Stimulated activated CD8-positive, alpha-beta memory T cell treated with anti-CD3 and anti-CD28 coated beads, Interleukin-4, amount 100 ng/mL, for 48 hours (primary cell): ENCODE measurements around the gene PPP2R2D.
"Not testable (repeated sequence)": the region's sequence is repeated elsewhere in the genome, so short reads cannot be mapped to it uniquely, and the experiment has no call there.

Experiments
- DNase-seq: peaks from one replicate; pipeline ENCODE4 v3.0.0-alpha.2; 2020

PPP2R2D gene

DNA sequence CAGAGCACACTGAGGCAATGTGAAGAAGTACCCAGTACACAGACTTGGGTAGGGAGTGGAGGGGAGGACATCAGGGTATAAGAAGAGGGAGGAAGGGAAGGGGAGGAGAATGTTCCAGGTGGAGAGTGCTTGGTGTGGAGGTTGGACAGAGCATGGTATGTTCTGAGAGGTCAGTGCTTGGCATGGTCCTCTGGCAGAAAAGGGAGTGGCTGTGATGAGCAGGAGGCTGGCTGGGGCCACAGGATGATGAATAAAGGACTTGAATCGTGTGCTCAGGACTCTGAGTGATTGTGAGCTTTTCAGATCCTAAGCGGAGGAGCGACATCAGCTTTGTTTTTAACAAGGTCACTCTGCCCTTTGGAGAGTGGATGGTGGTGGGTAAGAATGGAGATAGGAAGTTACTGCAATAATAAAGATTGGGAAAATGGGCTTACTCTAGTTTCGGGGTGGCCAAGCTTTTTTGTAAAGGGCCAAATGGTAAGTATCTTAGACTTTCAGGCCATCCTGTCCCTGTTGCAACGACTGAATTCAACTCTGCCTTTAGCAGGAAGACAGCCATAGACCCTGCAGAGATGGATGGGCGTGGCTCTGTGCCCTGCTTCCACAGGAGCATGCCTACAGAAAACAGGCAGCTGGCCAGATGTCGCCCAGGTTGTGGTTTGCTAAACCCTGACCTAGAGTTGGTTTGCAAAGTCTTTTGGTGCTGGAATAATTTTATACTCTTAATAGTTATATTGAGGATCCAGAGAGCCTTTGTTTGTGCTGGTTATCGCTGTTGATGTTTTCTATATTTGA, 8.4 kb downstream of the PPP2R2D start:
- no peak for DNase-seq

DNA sequence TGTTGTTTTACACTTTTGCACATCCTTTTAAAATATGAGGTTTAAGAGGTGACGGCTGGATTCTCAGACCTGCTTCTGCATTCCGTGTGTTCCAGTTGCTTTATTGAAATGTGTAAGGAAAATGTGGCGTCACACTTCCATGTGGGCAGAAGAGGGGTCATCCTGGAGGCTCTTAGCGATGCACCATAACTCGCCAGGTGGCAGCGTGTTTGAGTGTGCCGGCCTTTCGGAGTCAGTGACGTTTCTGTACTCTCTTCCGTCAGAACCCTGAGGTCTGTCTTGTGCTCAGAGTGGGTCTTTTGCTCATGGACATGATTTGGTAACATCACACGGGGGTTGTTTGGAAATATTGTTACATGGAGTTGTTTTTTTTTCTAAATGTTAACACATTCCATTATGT, 9.1 kb downstream of the PPP2R2D start:
- no peak for DNase-seq

DNA sequence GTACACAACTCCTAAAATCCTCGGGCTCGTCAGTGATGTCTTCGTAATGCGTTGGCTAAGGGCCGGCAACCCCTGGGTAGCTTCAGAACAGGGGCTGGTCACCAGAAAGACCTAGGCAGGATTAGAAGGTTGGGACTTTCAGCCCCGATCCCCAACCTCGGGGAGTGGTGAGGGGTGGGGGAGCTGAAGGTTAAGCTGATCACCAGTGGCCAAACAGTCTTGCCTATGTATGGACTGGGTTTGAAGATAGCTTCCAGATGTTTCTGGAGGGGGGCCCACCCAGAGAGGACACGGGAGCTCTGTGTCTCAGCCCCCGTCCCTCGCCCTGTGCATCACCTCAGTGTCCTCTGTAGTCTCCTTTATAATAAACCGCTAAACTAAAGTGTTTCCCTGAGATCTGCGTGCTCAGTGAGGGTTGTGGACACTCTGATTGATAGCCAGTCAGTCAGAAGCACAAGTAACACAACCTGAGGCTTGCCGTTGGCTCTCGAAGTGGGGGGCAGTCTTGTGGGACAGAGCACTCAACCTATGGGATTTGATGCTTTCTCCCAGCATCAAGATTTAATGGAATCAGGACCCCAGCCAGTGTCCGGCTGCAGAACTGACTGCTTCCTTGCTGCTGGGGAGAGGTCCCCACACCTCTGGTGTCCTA, 10.0 kb downstream of the PPP2R2D start:
- no peak for DNase-seq

DNA sequence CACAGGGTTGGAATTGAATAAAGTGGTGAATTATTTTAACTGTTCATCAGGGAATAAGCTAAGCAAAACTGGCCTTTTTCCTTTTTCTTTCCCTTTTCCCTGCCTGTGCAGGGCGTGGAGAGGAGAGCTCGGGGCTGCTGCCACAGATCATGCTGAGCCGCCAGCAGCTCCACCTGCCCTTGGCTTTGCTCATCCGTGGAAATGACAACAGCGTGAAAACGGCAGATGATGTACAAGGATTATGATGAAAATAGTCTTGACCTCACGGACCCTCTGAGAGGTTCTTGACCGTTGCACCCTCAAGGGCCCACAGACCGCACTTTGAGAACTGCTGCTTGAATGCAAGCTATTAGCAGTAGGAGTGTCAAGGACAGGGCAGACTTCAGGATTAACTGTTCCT, 10.6 kb downstream of the PPP2R2D start:
- DNase-seq = no peak

DNA sequence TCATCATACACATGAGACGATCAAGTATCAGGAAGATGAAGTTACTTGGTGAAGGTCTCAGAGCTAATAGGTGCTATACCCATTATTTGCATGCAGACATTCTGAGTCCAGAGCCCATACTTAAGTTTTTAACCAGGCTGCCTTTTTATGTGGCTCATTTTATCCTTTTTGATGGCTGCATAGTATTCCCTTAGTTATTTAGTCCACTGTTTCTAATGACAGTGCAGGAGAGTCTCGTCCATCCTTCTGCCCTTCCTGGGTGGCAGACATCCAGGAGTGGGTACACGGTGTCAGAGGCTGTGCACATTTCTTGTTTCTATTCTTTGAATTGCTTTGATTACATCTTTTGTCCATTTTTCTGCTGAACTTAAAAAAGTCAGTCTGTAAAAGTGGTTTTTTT, 11.8 kb downstream of the PPP2R2D start:
- DNase-seq = no peak

DNA sequence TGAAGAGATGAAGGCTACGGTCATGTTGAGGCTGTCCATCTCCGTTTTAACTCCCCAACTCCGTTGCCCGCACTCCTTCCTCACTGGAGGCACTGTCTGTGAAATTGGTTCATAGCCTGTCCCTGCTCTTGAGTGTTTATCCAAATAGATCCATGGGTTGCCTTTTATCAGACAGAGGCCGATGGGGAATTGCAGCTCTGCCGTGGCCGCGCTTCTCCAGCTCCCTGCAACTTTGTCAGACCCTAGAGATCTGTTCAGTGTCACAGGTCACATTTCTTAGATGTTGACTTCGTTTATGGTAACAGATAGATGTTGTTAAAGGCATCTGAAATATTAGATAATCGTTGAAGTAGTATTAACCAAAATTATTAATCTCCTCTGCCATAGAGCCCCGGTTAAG, 14.7 kb downstream of the PPP2R2D start:
- peak; percentile 9 for DNase-seq

DNA sequence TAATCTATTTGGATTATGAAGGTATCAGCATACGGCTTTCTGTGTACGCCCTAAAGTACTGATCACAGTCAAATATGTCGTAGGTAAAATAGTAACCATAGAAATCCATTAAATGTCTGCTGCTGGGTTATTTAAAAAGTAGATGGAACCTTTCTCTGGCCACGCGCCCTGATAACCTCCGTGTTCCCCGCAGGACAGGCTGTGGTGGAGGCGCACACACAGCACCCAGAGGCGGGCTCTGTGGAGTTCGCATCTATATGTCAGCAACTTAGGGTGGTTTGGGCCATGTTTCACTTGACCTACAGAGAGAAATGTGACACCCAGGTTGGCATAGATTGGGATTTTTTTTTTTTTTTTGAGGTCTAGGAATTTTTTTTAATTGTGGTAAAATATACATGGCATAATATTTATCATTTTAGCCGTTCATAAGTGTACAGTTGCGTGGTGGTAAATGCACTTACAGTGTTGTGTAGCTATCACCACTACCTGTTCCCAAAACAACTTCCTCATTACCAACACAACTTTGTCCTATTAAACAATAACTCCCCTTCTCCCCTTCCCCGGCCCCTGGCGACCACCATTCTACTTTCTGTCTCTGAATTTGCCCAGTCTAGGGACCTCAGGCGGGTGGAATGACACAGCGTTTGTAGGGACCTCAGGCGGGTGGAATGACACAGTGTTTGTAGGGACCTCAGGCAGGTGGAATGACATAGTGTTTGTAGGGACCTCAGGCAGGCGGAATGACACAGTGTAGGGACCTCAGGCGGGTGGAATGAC, 15.4 kb downstream of the PPP2R2D start:
- peak; percentile 22 for DNase-seq

DNA sequence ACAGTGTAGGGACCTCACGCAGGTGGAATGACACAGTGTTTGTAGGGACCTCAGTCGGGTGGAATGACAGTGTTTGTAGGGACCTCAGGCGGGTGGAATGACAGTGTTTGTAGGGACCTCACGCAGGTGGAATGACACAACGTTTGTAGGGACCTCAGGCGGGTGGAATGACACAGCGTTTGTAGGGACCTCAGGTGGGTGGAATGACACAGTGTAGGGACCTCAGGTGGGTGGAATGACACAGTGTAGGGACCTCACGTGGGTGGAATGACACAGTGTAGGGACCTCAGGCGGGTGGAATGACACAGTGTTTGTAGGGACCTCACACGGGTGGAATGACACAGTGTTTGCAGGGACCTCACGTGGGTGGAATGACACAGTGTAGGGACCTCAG, 16.0 kb downstream of the PPP2R2D start:
- DNase-seq = not testable (repeated sequence)

DNA sequence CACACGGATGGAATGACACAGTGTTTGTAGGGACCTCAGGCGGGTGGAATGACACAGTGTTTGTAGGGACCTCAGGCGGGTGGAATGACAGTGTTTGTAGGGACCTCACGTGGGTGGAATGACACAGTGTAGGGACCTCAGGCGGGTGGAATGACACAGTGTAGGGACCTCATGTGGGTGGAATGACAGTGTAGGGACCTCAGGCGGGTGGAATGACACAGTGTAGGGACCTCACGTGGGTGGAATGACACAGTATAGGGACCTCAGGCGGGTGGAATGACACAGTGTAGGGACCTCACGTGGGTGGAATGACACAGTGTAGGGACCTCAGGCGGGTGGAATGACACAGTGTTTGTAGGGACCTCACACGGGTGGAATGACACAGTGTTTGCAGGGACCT, 16.7 kb downstream of the PPP2R2D start:
- DNase-seq = not testable (repeated sequence)

DNA sequence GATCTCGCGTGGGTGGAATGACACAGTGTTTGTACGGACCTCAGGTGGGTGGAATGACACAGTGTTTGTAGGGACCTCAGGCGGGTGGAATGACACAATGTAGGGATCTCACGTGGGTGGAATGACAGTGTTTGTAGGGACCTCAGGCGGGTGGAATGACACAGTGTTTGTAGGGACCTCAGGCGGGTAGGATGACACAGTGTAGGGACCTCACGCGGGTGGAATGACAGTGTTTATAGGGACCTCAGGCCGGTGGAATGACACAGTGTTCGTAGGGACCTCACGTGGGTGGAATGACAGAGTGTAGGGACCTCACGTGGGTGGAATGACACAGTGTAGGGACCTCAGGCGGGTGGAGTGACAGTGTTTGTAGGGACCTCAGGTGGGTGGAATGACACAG, 18.7 kb downstream of the PPP2R2D start:
- DNase-seq = not testable (repeated sequence)

DNA sequence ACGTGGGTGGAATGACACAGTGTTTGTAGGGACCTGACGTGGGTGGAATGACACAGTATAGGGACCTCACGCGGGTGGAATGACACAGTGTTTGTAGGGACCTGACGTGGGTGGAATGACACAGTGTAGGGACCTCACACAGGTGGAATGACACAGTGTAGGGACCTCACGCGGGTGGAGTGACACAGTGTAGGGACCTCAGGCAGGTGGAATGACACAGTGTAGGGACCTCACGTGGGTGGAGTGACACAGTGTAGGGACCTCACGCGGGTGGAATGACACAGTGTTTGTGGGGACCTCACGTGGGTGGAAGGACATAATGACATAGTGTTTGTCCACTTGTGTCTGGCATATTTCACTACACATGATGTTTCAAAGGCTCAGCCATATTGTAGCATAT, 19.3 kb downstream of the PPP2R2D start:
- peak; percentile 47 for DNase-seq

DNA sequence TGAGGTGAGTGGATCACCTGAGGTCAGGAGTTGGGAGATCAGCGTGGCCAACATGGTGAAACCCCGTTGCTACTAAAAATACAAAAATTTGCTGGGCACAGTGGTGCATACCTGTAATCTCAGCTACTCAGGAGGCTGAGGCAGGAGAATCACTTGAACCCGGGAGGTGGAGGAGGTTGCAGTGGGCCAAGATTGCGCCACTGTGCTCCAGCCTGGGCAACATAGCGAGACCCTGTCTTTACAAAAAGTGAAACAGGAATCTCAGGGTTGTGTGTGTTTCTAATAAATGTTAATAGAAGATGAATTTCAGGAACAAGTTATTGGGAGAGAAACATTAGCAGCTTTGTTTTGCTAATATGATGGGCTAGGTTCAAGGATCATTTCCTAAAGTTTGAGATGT, 19.9 kb downstream of the PPP2R2D start:
- DNase-seq = no peak

DNA sequence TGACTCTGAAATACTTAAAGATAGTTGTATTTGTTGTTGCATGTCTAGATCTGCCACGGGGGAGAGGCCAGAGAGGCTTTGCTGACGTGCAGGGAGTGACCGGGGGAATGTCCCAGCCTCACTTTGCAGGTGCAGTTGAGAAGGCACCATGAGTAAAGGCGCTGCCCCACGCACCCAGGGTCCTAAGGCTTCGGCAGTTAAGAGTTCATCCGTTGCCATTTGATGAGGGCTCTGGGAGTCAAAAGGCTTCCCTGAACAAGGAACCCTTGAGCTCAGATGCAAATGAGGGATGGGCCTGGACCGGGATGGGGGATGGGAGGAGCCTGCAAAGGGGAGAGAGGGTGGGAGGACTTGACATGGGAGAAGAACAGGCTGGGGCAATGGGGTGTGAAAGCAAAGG, 20.4 kb downstream of the PPP2R2D start:
- no peak for DNase-seq

DNA sequence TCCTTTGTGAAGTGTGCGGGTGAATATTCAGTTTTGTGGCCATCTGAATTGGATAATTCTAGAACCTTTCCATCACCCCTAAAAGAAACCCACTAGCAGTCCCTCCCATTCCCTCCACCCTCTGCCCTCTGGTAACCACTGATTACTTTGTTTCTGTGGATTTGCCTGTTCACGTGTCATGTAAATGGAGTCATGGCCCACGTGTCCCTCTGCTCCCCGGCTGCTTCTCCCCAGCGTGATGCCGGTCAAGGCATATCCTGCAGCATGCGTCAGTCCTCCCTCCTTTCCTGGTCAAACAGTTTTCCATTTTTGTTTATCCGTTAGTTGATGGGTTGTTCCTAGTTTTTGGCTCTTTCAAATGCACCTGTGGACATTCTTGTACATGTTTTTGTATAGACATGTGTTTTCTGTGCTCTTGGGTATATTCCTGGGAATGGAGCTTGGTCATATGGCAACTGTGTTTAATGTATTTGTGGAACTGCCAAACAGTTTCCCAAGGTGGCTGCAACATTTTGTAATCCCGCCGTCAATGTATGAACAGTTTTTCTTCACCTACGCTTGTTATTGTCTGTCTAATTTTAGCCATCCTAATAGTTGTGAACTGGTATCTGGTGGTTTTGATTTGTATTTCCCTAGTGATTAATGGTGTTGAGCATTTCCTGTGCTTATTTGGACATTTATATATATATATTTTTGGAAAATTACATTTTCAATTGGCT, 22.4 kb downstream of the PPP2R2D start:
- DNase-seq = no peak

DNA sequence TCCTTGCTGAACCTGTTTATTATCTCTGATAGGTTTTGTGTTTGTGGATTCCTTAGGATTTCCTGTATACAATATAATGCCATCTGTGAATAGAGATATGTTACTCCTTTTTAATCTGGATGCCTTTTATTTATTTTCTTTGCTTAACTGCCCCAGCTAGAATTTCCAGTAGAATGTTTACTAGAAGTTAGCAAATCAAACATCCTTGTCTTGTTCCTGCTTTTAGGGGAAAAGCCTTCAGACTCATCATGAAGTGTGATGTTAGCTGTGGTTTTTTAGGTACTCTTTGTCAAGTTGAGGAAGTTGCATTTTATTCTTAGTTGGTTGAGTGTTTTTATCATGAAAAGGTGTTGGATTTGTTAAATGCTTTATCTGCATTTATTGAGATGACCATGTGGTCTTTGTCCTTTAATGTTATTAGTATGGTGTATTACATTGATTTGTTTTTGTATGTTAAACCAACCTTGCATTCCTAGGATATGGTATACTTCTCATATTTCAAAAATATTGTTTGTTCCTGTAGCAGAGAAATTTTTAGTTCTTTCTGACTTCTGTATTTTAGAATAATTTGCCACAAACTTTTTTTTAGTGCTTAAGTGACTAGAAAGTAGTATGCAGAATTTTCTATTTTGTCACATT, 24.3 kb downstream of the PPP2R2D start:
- no peak for DNase-seq

DNA sequence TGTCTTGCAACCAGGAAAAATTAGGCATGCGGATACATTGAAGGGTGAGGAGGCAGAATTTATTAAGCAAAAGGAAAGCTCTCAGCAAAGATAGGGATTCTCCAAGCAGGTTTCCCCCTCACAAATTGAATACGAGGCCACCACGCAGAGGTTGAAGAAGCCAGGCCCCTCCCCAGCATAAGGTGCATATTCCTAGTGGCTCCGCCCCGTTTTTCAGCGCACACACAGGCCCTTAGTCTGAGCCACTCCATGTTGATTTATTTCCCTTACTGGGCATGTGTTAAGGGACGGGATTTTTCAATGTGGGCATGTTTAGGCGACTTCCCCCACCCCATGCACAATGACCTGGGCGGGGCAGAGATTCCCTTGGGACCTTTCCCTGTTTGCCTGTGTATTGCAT, 24.9 kb downstream of the PPP2R2D start:
- DNase-seq = no peak

DNA sequence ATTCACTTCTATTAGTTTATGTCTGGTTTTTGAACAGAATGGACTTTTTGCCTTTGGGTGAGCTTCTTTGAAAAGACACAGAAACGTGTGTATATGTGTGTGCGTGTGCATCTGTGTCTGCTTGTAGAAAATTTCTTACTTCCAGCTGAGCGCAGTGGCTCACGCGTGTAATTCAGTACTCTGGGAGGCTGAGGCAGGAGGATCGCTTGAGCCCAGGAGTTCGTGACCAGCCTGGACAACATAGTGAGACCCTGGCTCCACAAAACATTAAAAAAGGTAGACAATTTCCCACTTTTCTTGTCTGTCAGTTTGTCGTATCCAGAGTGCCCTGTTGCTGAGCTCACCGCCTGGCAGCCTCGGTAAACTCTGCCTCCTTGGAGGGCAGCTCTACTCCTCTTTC, 25.4 kb downstream of the PPP2R2D start:
- no peak for DNase-seq

DNA sequence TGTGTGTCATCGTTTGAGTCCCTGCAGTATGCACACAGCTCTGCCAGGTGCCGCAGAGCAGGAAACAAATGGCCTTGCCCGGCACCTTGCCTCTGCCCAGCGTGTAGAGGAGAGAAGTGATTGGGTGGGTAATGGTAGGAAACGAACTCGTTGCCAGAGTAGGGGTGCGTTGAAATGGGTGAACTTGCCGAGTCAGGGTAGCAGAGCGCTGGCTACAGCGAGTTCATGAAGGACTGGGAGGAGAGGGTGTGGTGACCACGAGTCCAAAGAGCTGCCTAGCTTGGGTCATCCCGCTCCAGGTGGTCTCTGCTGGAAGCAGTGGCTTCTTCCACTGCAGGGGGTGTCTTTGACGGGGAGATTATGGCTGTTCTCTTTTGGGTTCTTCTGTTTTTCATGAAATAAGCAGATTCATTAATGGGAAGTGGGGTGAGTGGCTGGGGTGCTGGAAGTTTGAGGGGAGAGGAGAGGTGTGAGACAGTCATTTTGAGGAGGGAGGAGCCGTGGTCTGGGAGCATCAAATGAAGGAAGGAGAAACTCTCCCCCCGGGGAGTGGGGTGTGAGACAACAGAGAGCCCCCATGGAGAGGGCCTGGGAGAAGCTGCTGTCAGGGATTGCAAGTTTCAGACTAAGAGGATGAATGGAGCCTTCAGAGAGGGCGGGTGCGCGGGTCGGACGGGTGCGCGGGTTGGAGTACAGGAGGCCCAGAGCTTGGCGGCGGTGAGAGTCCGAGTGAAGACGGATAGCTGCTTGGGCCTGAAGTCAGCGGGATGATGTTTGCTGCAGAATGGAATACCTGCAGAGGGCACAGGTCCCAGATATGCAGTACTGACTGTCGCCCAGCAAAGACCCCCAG, 26.2 kb downstream of the PPP2R2D start:
- no peak for DNase-seq

DNA sequence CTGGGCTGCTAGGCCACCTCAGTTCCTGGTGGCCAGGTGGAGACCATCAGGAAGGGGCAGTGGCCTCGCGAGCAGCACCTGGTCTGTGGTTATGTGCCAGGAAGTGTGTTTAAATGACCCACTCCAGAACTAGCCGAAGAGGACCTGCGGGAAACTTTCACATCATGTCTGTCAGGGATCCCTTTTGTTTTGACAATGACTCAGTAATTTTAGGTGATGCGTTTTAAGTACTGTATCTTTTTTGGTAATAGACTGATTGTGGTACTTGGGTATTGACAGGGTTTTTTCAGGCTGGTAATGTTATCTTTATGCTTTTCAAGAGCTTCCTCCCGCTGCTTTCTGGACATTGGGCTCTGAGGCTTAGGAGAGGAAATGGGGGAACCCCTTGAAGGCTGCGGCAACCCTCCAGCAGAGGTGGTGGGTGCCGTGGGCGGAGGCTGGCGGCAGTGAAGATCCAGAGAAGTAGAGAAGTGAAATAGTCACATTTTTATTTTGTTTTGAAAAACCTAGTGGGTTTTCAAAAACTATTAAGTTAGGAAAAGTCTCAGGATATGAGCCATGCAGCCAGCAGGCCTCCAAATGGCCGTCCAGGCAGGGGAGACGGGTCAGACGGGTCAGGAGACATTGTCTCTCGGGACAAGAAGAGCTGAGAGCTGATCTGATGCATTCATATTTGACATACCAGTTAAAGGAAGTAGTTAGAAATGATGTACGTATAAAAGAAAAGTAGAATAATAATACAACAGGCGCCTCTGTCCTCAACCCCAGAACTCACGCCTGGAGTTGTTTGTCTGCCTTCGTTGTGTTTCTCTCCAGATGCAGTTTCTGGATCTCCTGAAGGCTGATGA, 27.7 kb downstream of the PPP2R2D start:
- DNase-seq = peak; percentile 78

DNA sequence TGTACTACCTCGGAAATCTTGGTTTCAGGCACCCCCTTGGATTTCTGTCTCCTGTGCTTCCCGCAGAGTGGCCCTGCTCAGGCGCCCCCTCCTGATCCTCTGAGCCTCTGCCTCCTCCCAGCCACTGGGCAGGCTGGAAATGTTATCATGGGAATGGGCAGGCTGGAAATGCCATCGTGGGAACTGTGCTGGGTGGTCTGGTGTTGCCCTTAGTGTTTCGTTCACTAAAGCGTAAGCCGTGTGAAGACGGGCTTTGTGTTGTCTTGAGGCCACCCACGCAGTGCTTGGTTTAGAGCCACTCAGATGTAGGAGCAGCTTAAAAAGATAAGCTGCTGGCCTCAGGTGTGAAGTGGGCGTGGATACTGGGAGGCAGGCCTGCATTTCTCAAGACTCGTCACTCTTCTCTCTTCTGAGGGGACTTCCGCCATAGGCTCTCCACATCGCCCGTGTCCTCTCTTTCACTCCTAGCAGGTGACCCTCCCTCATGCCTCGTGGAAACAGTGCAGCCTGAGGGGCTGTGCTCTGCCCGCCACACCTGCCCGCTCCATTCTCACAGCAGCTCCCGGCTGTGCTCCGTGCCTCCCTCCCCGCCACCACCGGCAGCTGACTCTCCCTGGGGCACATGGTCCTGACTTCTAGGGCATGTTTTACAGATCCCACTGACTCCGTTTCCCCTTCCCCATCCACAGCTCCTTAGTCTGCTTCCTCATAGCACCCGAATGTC, 28.5 kb downstream of the PPP2R2D start:
- no peak for DNase-seq
